NCI-H226 (cell line): ENCODE measurements around the gene TMEM164.
A peak's percentile ranks its signal among the peaks of the same experiment; 100 is the strongest.

Experiments
- DNase-seq: peaks from one replicate; pipeline ENCODE4 v3.0.0-alpha.2; 2015

The TMEM164 gene

GRCh38 chrX:110042496-110042895 lies 39.6 kb downstream of the TMEM164 start:
- no peak for DNase-seq

GRCh38 chrX:110043506-110043905 lies 40.6 kb downstream of the TMEM164 start:
- no peak for DNase-seq

- DNase-seq = no peak
Measured at GRCh38 chrX:110044346-110045249, 41.7 kb downstream of the TMEM164 start.

GRCh38 chrX:110045421-110045820 lies 42.5 kb downstream of the TMEM164 start:
- no peak for DNase-seq

- no peak for DNase-seq
Measured at GRCh38 chrX:110046001-110046400, 43.1 kb downstream of the TMEM164 start.

GRCh38 chrX:110046971-110047370 lies 44.1 kb downstream of the TMEM164 start:
- DNase-seq = no peak

- DNase-seq = no peak
Measured at GRCh38 chrX:110049096-110049495, 46.2 kb downstream of the TMEM164 start.

GRCh38 chrX:110050386-110050785 lies 47.5 kb downstream of the TMEM164 start:
- no peak for DNase-seq

- no peak for DNase-seq
Measured at GRCh38 chrX:110050901-110051300, 48.0 kb downstream of the TMEM164 start.

- DNase-seq = no peak
Measured at GRCh38 chrX:110051559-110051958, 48.6 kb downstream of the TMEM164 start.

GRCh38 chrX:110052303-110052702 lies 49.4 kb downstream of the TMEM164 start:
- no peak for DNase-seq

GRCh38 chrX:110053453-110053852 lies 50.5 kb downstream of the TMEM164 start:
- DNase-seq = no peak

- DNase-seq = no peak
Measured at GRCh38 chrX:110055616-110056015, 52.7 kb downstream of the TMEM164 start.

GRCh38 chrX:110056419-110056818 lies 53.5 kb downstream of the TMEM164 start:
- no peak for DNase-seq

- no peak for DNase-seq
Measured at GRCh38 chrX:110059410-110059809, 56.5 kb downstream of the TMEM164 start.

GRCh38 chrX:110060317-110060716 lies 57.4 kb downstream of the TMEM164 start:
- DNase-seq = no peak

GRCh38 chrX:110060846-110061537 lies 58.1 kb downstream of the TMEM164 start:
- no peak for DNase-seq

- DNase-seq = no peak
Measured at GRCh38 chrX:110062919-110063318, 60.0 kb downstream of the TMEM164 start.

GRCh38 chrX:110066488-110067225 lies 63.7 kb downstream of the TMEM164 start:
- DNase-seq = no peak

GRCh38 chrX:110070970-110071369 lies 68.1 kb downstream of the TMEM164 start:
- DNase-seq = no peak

- no peak for DNase-seq
Measured at GRCh38 chrX:110081320-110081719, 78.4 kb downstream of the TMEM164 start.

- DNase-seq = peak; percentile 54
Measured at GRCh38 chrX:110081740-110082139, 78.8 kb downstream of the TMEM164 start.

- peak; percentile 83 for DNase-seq
Measured at GRCh38 chrX:110082161-110082560, 79.2 kb downstream of the TMEM164 start.
